ENCODE results near the gene BCL10.

- no peak for TF ChIP-seq CTCF (IDR thresholded peaks at IDR 0.05)
- no peak for TF ChIP-seq EP300 (IDR thresholded peaks at IDR 0.05)
- no peak for TF ChIP-seq POLR2A (IDR thresholded peaks at IDR 0.05)
- TF ChIP-seq POLR2AphosphoS5 (IDR thresholded peaks at IDR 0.05), result no peak
These were observed 13.5 kb upstream of the BCL10 start for GRCh38 chr1:85289848-85290335.

All from gastroesophageal sphincter (tissue), 3 donors.